GM18508 (cell line): ENCODE measurements around the gene CUX1.
"Not testable (repeated sequence)": the region's sequence is repeated elsewhere in the genome, so short reads cannot be mapped to it uniquely, and the experiment has no call there.

Experiments used
- ATAC-seq: cut with Tn5 transposase; IDR thresholded peaks from one replicate; pipeline ENCODE4 v1.9.1; 2021; ENCODE audit warnings: moderate number of reproducible peaks; ENCODE audit not compliant: insufficient read depth, unreplicated experiment

CUX1 gene

DNA sequence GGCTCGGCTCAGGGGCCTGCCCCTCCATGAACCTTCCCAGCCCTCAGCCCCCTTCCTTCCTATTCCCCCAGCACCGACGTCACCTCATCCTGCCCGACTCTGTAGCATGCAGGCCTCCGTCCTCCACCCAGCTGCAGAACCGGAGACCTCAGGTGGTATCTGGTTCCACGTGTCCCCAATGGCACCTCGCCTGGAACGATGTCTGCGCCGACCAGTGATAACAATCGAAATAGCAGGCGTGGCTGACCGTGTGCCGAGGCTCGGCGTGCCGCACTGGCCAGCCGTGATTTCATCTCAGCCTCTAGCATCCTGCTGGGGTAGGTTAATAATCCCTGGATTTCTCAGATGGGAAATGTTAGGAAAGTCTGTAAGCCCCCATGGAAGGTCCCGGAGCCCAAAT lies 171.7 kb downstream of the CUX1 start:
- no peak for ATAC-seq

- peak; percentile 66 for ATAC-seq
Measured at GRCh38 chr7:101990811-101991418, 173.5 kb downstream of the CUX1 start.

DNA sequence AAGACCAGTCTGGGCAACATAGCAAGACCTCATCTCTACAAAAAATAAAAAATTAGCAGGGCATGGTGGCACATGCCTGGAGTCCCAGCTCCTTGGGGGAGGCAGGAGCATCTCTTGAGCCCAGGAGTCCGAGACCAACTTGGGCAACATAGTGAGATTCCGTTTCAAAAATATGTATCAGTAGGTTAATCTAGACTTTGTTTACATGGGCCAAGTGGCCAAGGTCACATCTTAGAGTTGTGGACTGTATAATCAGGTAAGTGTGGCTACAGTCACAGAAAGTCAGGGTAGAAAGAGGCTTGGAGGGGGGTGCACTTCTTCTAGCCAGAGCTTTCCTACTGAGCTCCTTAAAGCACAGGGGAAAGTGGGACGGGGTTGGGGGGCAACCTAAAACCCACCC lies 174.4 kb downstream of the CUX1 start:
- no peak for ATAC-seq

- no peak for ATAC-seq
Measured at GRCh38 chr7:101993311-101993710, 175.9 kb downstream of the CUX1 start.

GRCh38 chr7:101995121-101995520 lies 177.7 kb downstream of the CUX1 start:
- ATAC-seq, result no peak

GRCh38 chr7:101996131-101996691 lies 178.8 kb downstream of the CUX1 start:
- ATAC-seq, result no peak

DNA sequence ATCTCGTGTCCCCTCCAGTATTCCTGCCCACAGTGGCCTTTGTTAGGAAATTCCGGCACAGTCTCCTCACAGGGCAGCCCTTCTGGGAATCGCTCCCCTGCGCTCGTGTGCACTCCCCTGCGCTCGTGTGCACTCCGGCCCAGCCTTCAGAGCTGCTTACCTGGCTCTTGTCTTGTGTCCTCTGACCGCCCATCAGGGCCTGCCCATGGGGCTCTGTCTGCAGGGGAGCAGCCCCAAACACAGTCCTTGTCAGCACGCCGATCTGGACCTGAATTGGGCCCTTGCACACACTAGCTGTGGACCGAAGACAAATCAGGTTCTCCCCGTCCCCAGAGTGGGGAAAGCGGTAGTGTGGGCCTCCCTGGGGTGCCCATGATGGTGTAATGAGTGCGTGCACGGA lies 179.4 kb downstream of the CUX1 start:
- ATAC-seq, result no peak

DNA sequence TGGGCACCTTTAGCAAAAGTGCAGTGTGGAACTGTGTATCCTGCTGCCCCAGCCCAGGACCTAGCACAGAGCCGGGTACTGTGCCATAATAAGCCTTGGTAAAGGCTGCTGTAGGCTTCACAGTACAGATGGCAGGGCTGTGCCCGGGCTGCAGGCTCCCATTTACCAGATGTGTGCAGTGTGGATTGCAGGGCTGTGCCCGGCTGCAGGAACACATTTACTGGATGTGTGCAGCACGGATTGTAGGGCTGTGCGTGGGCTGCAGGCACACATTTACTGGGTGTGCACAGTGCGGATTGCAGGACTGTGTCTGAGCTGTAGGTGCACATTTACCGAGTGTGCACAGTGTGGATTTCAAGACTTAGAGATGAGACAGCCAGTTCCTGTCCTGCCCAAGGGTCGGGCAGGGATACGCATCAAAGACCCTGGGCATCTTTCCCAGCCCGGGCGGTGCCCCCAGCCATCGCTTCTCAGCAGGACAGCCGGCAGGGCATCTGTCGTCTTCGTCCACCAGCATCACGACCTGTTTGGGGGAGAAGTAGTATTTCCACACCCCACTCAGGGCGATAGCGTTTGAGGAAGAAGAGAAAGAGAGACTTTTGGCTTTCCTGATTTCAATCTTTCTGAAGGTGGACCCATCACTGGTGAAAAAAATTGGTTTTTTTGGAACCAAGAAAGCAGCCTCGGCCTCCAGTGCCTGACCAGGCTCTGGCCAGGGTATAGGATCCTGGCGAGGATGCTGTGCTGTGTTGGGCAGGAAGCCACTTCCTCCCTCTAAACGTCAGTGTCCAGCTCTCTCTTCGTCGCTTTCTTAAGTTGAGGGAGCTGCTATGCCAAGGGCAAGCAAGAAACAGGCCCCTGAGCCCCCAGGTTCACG lies 180.8 kb downstream of the CUX1 start:
- no peak for ATAC-seq

DNA sequence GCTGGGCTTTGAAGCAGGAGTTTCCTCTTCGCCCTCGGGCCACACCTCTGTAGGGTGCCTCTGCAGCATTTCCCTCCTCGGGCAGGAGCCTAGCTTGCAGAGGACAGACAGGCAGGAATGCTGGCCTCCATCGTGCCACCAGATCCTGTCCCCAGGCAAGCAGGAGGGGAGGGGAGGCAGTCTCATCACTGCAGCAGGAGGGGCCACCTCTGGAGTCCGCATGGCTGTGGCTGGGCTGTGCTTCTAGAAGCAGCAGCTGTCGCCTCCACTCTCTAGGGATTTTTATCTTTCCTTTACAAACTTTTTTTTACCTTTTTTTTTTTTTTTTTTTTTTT lies 181.4 kb downstream of the CUX1 start:
- no peak for ATAC-seq

DNA sequence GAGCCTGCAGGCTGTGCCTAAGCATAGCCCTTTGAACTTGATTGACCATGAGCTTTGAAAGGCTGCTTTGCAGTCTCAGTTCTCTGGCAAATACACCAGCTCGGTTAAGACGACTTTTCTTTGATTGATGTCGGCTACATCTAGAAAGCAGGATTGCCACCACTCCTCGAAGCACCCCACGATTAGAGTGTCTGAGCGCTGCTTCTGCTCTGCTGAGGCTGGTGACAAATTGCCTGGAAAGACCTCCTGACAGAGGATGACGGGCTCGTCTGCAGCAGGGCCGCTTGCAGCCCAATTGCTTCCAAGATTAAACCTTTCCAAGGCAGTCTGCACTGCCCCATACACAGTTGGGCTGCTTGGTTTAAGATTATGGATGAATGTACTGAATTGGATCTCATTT lies 182.0 kb downstream of the CUX1 start:
- no peak for ATAC-seq

GRCh38 chr7:102000123-102000522 lies 182.7 kb downstream of the CUX1 start:
- no peak for ATAC-seq

- ATAC-seq, result no peak
Measured at GRCh38 chr7:102004229-102004628, 186.8 kb downstream of the CUX1 start.

DNA sequence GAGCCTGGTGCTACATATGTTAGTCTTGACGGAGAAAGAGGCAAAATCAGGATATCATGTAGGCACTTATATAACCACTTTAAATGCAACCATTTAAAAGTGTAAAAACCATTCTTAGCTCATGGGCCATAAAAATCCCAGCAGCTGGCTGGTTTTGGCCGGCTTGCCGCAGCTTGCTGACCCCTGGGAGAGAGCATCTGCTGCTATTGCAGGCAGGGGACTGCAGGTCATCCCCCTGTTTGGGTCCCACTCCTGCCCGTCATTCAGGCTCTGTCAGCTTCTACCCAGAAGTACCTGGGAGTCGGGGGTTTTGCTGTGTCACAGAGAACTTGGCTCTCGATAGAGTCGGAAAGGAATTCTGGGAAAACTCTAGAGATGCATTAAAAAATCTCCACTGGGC lies 187.4 kb downstream of the CUX1 start:
- no peak for ATAC-seq

GRCh38 chr7:102005933-102006480 lies 188.6 kb downstream of the CUX1 start:
- no peak for ATAC-seq

- ATAC-seq, result no peak
Measured at GRCh38 chr7:102006695-102007094, 189.3 kb downstream of the CUX1 start.

DNA sequence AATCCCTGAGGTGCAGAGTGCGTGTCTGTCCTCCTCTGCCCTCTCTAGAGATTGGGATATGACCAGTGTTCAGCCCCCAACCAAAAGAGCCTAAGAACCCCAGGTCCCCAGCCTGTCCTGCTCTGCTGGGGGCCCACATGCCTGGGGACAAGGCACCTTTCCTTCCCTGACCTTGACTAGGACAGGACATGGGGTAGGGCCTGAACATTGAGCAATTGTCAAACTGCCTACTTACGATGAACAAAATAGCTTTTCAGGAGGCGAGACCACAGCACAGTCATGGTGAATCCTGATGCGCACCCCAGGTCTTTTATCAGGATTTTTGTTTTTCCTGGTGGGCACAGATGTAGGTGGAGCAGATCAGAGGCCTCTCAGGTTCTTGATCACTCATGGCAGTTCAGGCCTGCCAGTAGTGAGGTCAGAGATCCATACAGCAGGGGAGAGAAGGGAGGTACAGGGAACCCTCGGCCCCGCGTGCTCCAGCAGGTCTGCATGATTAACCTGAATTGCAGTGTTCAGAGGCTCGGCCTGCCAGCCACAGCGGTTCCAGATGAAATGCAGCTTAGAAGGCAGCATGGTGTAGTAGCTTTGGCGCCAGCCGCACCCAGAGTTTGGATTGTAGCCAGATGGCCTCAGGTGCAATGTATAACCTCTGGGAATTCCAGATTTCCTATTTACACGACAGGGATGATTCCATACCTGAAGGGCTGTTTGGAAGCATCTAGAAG lies 191.3 kb downstream of the CUX1 start:
- no peak for ATAC-seq

GRCh38 chr7:102009628-102010027 lies 192.2 kb downstream of the CUX1 start:
- no peak for ATAC-seq

GRCh38 chr7:102012112-102012830 lies 194.8 kb downstream of the CUX1 start:
- ATAC-seq, result not testable (repeated sequence)

- ATAC-seq, result no peak
Measured at GRCh38 chr7:102012941-102013461, 195.6 kb downstream of the CUX1 start.

DNA sequence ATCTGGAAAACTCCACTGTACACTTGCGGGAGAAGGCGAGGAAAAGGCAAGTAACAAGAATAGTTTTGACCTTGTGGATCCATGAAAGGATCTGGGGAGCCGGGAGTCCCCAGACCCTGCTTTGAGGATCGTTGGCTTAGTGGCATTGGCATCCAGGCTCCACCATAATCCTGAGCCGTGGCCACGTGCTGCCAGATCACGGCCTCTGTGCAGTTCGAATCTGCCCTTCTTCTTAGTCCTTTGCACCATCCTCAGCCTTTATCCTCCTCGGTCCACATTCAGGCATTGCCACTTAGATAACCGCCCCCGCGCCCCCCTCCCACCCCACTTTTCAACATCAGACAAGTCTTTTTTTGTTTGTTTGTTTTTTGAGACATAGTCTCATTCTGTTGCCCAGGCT lies 201.4 kb downstream of the CUX1 start:
- ATAC-seq, result no peak
